GM15510 (cell line): Measurements from ENCODE around the gene KRTAP9-3.
"Not testable (repeated sequence)": the region's sequence is repeated elsewhere in the genome, so short reads cannot be mapped to it uniquely, and the experiment has no call there.

Experiments
- POLR2A ChIP-seq: IDR thresholded peaks from 3 replicates; pipeline ENCODE4 v1.6.1; 2011; ENCODE audit warnings: borderline replicate concordance; ENCODE audit not compliant: insufficient read length; ENCODE audit errors: extremely low read depth

Gene KRTAP9-3

GRCh38 chr17:41232399-41233105 lies at the start of gene KRTAP9-3:
Gene KRTAP9-3 (plus strand): TSS chr17:41232449. CDS start chr17:41232502, 53 bp downstream.
- not testable (repeated sequence) for TF ChIP-seq POLR2A

GRCh38 chr17:41184480-41184961 lies 47.7 kb upstream of the KRTAP9-3 start, which contains the start of gene KRTAP4-1:
Gene KRTAP4-1 (minus strand): TSS chr17:41184911. CDS start chr17:41184854, 57 bp downstream.
- TF ChIP-seq POLR2A, result no peak

GRCh38 chr17:41185001-41185400 lies 47.2 kb upstream of the KRTAP9-3 start:
- TF ChIP-seq POLR2A, result no peak

GRCh38 chr17:41186872-41187271 lies 45.4 kb upstream of the KRTAP9-3 start:
- TF ChIP-seq POLR2A, result no peak

- TF ChIP-seq POLR2A, result not testable (repeated sequence)
Measured at GRCh38 chr17:41189837-41190318, 42.4 kb upstream of the KRTAP9-3 start, which contains the start of gene KRTAP9-1. Gene KRTAP9-1 (plus strand): TSS chr17:41189887. CDS start chr17:41189887, 0 bp downstream.

- no peak for TF ChIP-seq POLR2A
Measured at GRCh38 chr17:41190328-41190727, 41.9 kb upstream of the KRTAP9-3 start.

- no peak for TF ChIP-seq POLR2A
Measured at GRCh38 chr17:41196068-41196467, 36.2 kb upstream of the KRTAP9-3 start.

GRCh38 chr17:41199421-41200078 lies 32.7 kb upstream of the KRTAP9-3 start:
- TF ChIP-seq POLR2A, result no peak

- no peak for TF ChIP-seq POLR2A
Measured at GRCh38 chr17:41211845-41212466, 20.3 kb upstream of the KRTAP9-3 start.

GRCh38 chr17:41212524-41213169 lies 19.6 kb upstream of the KRTAP9-3 start:
- TF ChIP-seq POLR2A, result no peak

GRCh38 chr17:41215681-41216080 lies 16.6 kb upstream of the KRTAP9-3 start:
- no peak for TF ChIP-seq POLR2A

- TF ChIP-seq POLR2A, result no peak
Measured at GRCh38 chr17:41223821-41224220, 8.4 kb upstream of the KRTAP9-3 start.

- TF ChIP-seq POLR2A, result no peak
Measured at GRCh38 chr17:41226051-41226450, 6.2 kb upstream of the KRTAP9-3 start.

GRCh38 chr17:41226598-41227095 lies 5.6 kb upstream of the KRTAP9-3 start, which contains the start of gene KRTAP9-2:
Gene KRTAP9-2 (plus strand): TSS chr17:41226648. CDS start chr17:41226655, 7 bp downstream.
- TF ChIP-seq POLR2A, result not testable (repeated sequence)

GRCh38 chr17:41230094-41230493 lies 2.2 kb upstream of the KRTAP9-3 start:
- no peak for TF ChIP-seq POLR2A

- TF ChIP-seq POLR2A, result no peak
Measured at GRCh38 chr17:41231731-41232130, 518 bp upstream of the KRTAP9-3 start.
